GM18907 (cell line): Measurements from ENCODE around the gene TNFRSF19.

Source experiments
- ATAC-seq: cut with Tn5 transposase; IDR thresholded peaks from one replicate; pipeline ENCODE4 v1.9.1; 2021; ENCODE audit warnings: mild to moderate bottlenecking, moderate library complexity; ENCODE audit not compliant: unreplicated experiment

TNFRSF19 gene

GRCh38 chr13:23680845-23681669 is 110.8 kb downstream of the TNFRSF19 start:
- no peak for ATAC-seq

DNA sequence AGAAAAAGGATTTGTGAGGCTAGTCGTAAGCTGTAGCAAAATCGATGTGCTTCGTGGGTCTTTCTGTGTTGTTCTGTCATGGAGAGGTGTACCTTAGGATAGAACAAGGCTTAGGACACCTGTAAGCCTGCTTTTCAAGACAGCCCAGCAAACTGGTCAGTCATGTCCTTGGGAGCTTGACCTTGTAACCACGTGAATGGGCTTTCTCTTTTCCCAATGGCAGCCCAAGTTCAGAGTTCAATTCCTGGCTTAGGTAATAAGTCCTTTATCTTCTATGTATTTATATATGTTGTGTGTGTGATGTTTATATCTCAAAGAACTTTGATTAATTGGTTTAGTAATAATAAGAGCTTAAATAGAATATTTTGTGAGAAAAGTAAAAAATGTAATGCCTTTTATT is 112.9 kb downstream of the TNFRSF19 start:
- no peak for ATAC-seq

GRCh38 chr13:23684647-23685046 is 114.4 kb downstream of the TNFRSF19 start:
- no peak for ATAC-seq

DNA sequence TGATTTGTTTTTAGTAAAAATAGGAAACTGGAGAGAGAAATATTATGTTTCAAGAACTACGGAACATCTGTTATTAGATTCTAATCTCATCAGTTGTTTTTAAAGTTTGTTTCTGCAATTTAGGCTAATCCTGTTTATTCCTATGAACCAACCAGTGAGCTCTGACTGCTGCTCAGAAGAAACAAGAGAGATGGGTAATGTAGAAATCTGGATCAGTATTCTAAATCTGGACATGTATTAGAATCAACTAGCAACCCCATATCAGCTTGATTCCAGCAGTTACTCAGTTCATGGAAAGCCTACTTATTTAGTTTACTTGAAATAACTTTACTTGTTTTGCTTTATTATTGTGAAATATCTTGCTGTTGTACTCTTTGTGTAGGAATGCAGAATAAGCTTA is 115.2 kb downstream of the TNFRSF19 start:
- no peak for ATAC-seq

- ATAC-seq = no peak
Observed at GRCh38 chr13:23686948-23687347, 116.7 kb downstream of the TNFRSF19 start.

GRCh38 chr13:23687614-23688013 is 117.4 kb downstream of the TNFRSF19 start:
- no peak for ATAC-seq

- no peak for ATAC-seq
Observed at GRCh38 chr13:23688336-23688735, 118.1 kb downstream of the TNFRSF19 start.

DNA sequence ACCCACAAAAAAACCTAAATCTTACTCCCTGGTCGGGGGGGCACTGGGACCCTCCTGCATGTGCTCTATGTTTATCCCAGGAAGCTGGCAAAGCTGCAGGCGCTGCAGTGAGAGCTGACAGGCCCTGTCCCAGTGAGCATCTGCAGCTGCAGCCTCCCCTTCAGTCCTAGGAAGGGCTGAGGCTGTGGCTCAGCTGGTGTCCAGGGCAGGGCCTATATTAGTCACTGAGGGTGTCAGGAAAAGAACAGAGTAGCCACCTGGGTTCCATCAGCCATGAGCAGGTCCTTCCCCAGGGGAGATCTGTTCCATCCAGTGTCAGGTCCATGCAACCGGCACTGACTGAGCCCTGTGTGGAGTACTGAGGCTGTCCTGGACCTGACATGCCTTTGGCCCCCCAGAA is 120.5 kb downstream of the TNFRSF19 start:
- no peak for ATAC-seq

DNA sequence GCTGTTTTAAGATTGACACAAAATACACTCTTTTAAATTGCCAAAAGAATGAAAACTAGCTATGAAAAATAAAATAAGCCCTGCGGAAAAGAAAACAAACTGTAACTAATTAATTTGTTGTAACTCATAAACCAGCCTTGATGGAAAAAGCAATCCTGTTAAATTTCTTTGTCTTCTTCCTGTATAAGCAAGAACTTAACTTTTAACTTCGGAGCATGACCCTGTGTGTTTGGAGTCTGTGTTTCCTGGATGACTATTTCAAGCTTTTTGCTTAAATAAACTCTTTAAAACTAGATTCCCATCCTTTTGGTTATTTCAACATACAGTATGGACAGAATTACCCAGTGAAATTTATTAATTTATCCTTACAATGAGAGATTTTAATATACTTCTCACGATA is 122.6 kb downstream of the TNFRSF19 start:
- no peak for ATAC-seq

GRCh38 chr13:23695196-23695595 is 125.0 kb downstream of the TNFRSF19 start:
- no peak for ATAC-seq

- peak; percentile 95 for ATAC-seq
Observed at GRCh38 chr13:23695711-23696464, 125.7 kb downstream of the TNFRSF19 start.

DNA sequence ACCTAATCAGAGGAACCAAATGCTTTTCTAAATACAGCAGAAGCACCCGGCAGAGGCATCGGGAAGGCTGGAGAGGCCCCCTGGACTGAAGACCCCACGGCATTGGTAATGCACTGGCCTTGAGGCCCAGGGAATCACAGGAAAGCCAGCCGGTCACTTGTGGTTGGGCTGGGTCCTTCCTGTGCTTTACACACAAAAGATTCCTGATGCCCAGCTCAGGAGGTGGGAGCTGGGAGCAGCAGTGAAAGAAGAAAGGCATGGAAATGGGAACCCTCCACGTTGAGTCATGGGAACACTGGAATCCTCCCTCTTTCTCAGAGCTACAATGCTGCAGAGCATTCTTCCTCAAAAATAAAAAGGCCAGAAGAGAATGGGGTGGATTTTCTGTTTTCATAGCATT is 126.4 kb downstream of the TNFRSF19 start:
- no peak for ATAC-seq

DNA sequence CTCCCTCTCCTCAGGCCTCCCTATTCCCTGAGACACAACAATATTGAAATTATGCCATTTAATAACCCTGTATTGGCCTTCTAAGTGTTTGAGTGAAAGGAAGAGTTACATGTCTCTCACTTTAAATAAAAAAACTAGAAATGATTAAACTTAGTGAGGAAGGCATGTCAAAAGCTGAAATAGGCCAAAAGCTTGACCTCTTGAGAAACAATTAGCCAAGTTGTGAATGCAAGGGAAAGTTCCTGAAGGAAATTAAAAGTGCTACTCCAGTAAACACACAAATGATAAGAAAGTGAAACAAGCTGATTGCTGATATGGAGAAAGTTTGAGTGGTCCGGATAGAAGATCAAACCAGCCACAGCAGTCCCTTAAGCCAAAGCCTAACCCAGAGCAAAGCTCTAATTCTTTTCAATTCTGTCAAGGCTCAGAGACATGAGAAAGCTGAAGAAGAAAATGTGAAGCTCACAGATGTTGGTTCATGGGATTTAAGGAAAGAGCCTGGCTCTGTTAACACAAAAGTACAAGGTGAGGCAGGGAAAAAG is 127.6 kb downstream of the TNFRSF19 start:
- ATAC-seq = no peak

- ATAC-seq = no peak
Observed at GRCh38 chr13:23699271-23699670, 129.1 kb downstream of the TNFRSF19 start.

DNA sequence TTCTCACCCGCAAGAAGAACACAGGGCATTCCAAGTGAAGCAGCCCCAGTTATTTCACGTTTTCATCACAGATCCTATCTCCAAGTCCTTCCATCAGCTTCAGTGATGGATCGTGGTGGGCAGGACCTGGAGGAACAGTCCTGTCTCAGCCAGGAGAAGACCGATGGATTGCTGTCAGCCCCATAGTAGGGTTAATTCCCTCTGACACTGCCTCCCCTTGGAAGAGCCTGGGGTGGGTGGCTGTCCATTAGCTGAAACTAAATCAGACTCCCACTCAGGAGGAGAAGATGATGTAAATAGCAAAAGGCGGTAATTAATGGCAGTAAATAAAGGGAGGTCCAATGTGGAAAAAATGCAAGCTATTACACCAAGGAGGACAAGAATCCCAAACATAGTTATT is 131.0 kb downstream of the TNFRSF19 start:
- ATAC-seq = no peak

DNA sequence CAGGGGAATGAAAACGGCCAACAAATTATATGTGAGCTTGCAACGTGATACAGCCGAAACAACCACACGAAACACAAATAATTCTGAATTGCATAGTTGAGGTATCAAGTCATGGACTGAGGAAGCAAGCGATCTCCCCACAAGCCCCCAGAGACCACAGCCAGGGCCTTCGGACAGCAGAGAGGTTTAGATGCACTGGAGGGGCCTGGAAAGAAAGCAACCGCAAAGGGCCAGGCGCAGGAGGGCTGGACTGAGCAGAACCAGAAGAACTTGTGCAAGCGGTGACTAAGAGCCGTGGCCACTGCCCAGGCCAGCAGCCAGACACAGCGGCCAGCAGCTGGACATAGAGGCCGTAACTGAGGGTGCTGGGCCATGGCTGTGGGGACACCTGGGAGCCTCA is 131.4 kb downstream of the TNFRSF19 start:
- no peak for ATAC-seq

- no peak for ATAC-seq
Observed at GRCh38 chr13:23703246-23703860, 133.1 kb downstream of the TNFRSF19 start.

GRCh38 chr13:23705583-23705982 is 135.4 kb downstream of the TNFRSF19 start:
- ATAC-seq = no peak

DNA sequence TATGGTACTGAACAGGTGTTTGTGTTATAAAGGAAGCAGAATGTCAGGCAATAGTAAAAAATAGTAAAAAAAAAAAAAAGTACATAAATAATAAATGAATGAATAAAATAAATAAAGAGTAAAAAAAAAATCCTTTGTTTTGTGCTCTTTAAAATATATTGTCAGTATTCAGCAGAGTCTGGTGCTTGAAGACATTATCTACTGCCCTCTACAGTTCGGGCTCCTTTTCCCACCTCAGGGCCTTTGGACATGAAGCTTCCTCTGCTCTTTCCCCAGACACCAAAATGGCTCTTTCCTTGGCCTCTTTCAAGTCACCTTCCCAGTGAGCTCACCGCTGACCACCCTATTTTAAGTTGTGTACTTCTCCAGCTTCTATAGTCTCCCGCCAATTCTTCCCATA is 137.5 kb downstream of the TNFRSF19 start:
- ATAC-seq = no peak

DNA sequence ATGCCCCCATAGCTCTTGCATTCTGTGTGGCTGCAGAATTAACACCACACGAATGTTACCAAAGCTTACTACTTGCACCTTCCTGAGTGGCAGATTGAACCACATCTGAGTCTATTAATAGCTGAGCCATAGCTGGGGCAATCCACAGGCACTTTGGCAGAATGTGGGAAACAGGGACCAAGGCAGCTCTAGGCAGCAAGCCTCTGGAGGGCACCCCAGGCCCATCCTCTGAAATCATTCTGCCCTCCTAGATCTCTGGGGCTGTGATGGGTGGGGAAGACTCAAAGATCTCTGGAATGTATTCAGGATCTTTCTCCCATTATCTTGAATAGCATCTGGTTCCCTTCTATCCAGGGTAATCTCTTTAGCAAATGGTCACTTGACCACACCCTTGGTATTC is 139.3 kb downstream of the TNFRSF19 start:
- ATAC-seq = no peak

- no peak for ATAC-seq
Observed at GRCh38 chr13:23710366-23710765, 140.2 kb downstream of the TNFRSF19 start.

- no peak for ATAC-seq
Observed at GRCh38 chr13:23711355-23711754, 141.1 kb downstream of the TNFRSF19 start.
